Erythroblast (primary cell): ENCODE measurements around the gene CACNA1D.
A peak's percentile ranks its signal among the peaks of the same experiment; 100 is the strongest.

Experiments used
- DNase-seq, 2 experiments: peaks; one replicate each; lab custom pipeline; 2025; lab: John Stamatoyannopoulos, UW
- GATA1 ChIP-seq: IDR thresholded peaks from 2 replicates; pipeline ENCODE4 v1.6.1; 2011; ENCODE audit warnings: low read depth, mild to moderate bottlenecking, control low read depth, low read length, moderate library complexity
- POLR2A ChIP-seq: IDR thresholded peaks from 2 replicates; pipeline ENCODE4 v1.6.1; 2011; ENCODE audit warnings: mild to moderate bottlenecking, low read length

Gene CACNA1D

GRCh38 chr3:53749448-53749847 lies 255.0 kb downstream of the CACNA1D start:
- DNase-seq: no peak
- no peak for TF ChIP-seq POLR2A
- TF ChIP-seq GATA1: no peak

- TF ChIP-seq POLR2A: no peak
- no peak for TF ChIP-seq GATA1
- no peak for DNase-seq
Measured at GRCh38 chr3:53750253-53751210, 256.1 kb downstream of the CACNA1D start.

- no peak for DNase-seq
- TF ChIP-seq GATA1 (no peak), POLR2A (no peak)
Measured at GRCh38 chr3:53753518-53754183, 259.2 kb downstream of the CACNA1D start.

GRCh38 chr3:53754325-53754724 lies 259.9 kb downstream of the CACNA1D start:
- TF ChIP-seq GATA1: no peak
- TF ChIP-seq POLR2A: no peak
- no peak for DNase-seq

- no peak for DNase-seq
- TF ChIP-seq GATA1 (no peak), POLR2A (no peak)
Measured at GRCh38 chr3:53758846-53759245, 264.4 kb downstream of the CACNA1D start.

- no peak for DNase-seq
- TF ChIP-seq POLR2A (no peak), GATA1 (no peak)
Measured at GRCh38 chr3:53763353-53763752, 268.9 kb downstream of the CACNA1D start.

- DNase-seq: no peak
- TF ChIP-seq GATA1 (no peak), POLR2A (no peak)
Measured at GRCh38 chr3:53764026-53764775, 269.8 kb downstream of the CACNA1D start.

GRCh38 chr3:53765753-53766152 lies 271.3 kb downstream of the CACNA1D start:
- peak in 1 of 2 experiments; percentile 30 for DNase-seq
- TF ChIP-seq GATA1 (no peak), POLR2A (no peak)

- TF ChIP-seq GATA1 (no peak), POLR2A (no peak)
- DNase-seq: no peak
Measured at GRCh38 chr3:53766706-53767105, 272.3 kb downstream of the CACNA1D start.

- TF ChIP-seq GATA1 (no peak), POLR2A (no peak)
- DNase-seq: no peak
Measured at GRCh38 chr3:53768478-53769459, 274.4 kb downstream of the CACNA1D start.

- no peak for DNase-seq
- no peak for TF ChIP-seq GATA1
- TF ChIP-seq POLR2A: no peak
Measured at GRCh38 chr3:53772562-53772961, 278.2 kb downstream of the CACNA1D start.

GRCh38 chr3:53773021-53773436 lies 278.6 kb downstream of the CACNA1D start:
- DNase-seq: no peak
- TF ChIP-seq GATA1: no peak
- TF ChIP-seq POLR2A: no peak
